Endothelial cell of umbilical vein (primary cell): ENCODE measurements around the gene MMP28. TPM values are rescaled to one million over a fixed set of nuclear protein-coding genes. Genes with fewer than 3 reads are reported as not detected.

Experiments used
- BruUV-seq: library from RNA; stranded (reverse); fragments of 400-500 nt; replicated peaks from 2 replicates; lab custom pipeline; 2021; lab: Mats Ljungman, UMichigan
- CTCF ChIA-PET: fragments of 300-600, 350-600 bp; sonication (Branson Sonifier 250); formaldehyde crosslinking; loops from one replicate; lab custom pipeline; 2021; ENCODE audit warnings: antibody characterized with exemption, inconsistent platforms; lab: Charles Lee
- POLR2A ChIA-PET: fragments of 300-600, 350-600 bp; sonication (Branson Sonifier 250); formaldehyde crosslinking; loops from one replicate; lab custom pipeline; 2021; ENCODE audit warnings: antibody characterized with exemption, inconsistent platforms; lab: Charles Lee
- DNase-seq: peaks from one replicate; pipeline ENCODE4 v3.0.0-alpha.2; 2011; ENCODE audit warnings: low read depth, low spot score
- FAIRE-seq: peaks from 2 replicates; lab custom pipeline; 2011; peaks lifted over from hg19 to GRCh38; lab: Jason Lieb, UNC
- H2AFZ ChIP-seq: 2 replicates; pipeline ENCODE4 v1.6.0; 2012; ENCODE audit warnings: low read depth, low read length, control low read depth, inconsistent platforms
- H3K27ac ChIP-seq: 2 replicates; pipeline ENCODE4 v1.5.1; 2011; ENCODE audit warnings: low read depth, mild to moderate bottlenecking, control low read depth, low read length, moderate library complexity; ENCODE audit not compliant: insufficient read depth
- H3K27me3 ChIP-seq, 2 experiments: 2 replicates each; pipeline versions ENCODE4 v1.6.0 to v1.6.1; 2011; ENCODE audit warnings: low read length in 2 of 2, mixed read lengths in 1 of 2; ENCODE audit not compliant: control insufficient read depth in 2 of 2, insufficient read depth in 2 of 2
- H3K36me3 ChIP-seq, 2 experiments: 2 replicates in 1 of 2; 3 replicates in 1 of 2; pipeline ENCODE4 v1.5.1; 2011; ENCODE audit warnings: low read length in 2 of 2, mild to moderate bottlenecking in 1 of 2, moderate library complexity in 1 of 2; ENCODE audit not compliant: control insufficient read depth in 2 of 2, insufficient read depth in 2 of 2; ENCODE audit errors: extremely low read depth in 1 of 2
- H3K4me1 ChIP-seq: 3 replicates; pipeline ENCODE4 v1.5.1; 2011; ENCODE audit warnings: mild to moderate bottlenecking, low read length; ENCODE audit not compliant: control insufficient read depth, insufficient read depth; ENCODE audit errors: extremely low read depth
- H3K4me2 ChIP-seq: 2 replicates; pipeline ENCODE4 v1.6.1; 2011; ENCODE audit warnings: low read length, control low read depth, mixed read lengths; ENCODE audit not compliant: insufficient read depth
- H3K4me3 ChIP-seq, 3 experiments: fragments of 200-600 bp in 1 of 3; sonication (generic), shearing (Covaris generic) in 1 of 3; replicated peaks in 1 of 3; 2 replicates each; pipeline ENCODE4 v1.5.1; 2011 to 2016; ENCODE audit warnings: control low read depth in 3 of 3, low read length in 3 of 3, mild to moderate bottlenecking in 2 of 3, inconsistent platforms in 1 of 3, low read depth in 1 of 3, moderate library complexity in 1 of 3; ENCODE audit not compliant: insufficient read depth in 1 of 3
- H3K79me2 ChIP-seq: 2 replicates; pipeline ENCODE4 v1.6.0; 2012; ENCODE audit warnings: low read length, inconsistent platforms; ENCODE audit not compliant: control insufficient read depth, insufficient read depth
- H3K9ac ChIP-seq: replicated peaks from 2 replicates; pipeline ENCODE3; 2011; ENCODE audit warnings: low read length, control low read depth; ENCODE audit not compliant: insufficient read depth; ENCODE audit errors: extremely low read depth
- H3K9me1 ChIP-seq: replicated peaks from 3 replicates; pipeline ENCODE4 v1.6.0; 2011; ENCODE audit warnings: mild to moderate bottlenecking, low read length; ENCODE audit not compliant: control insufficient read depth, insufficient read depth; ENCODE audit errors: extremely low read depth
- H3K9me3 ChIP-seq: replicated peaks from 2 replicates; pipeline ENCODE4 v1.5.1; 2012; ENCODE audit warnings: low read length, inconsistent platforms; ENCODE audit not compliant: control insufficient read depth, insufficient read depth
- H4K20me1 ChIP-seq: replicated peaks from 2 replicates; pipeline ENCODE3; 2011; ENCODE audit warnings: mild to moderate bottlenecking, low read length; ENCODE audit not compliant: control insufficient read depth, insufficient read depth; ENCODE audit errors: extremely low read depth
- CTCF ChIP-seq, 2 donors: IDR thresholded peaks; 1 replicate in 1 of 2; 2 replicates in 1 of 2; pipeline ENCODE4 v1.5.1; 2011; ENCODE audit warnings: low read length in 2 of 2, mild to moderate bottlenecking in 2 of 2, moderate library complexity in 2 of 2, control low read depth in 1 of 2, inconsistent platforms in 1 of 2, low read depth in 1 of 2; ENCODE audit not compliant: insufficient read depth in 1 of 2; ENCODE audit errors: extremely low read depth in 1 of 2
- EZH2 ChIP-seq: IDR thresholded peaks from 2 replicates; pipeline ENCODE4 v1.6.1; 2012; ENCODE audit warnings: borderline replicate concordance, low read depth, mild to moderate bottlenecking, moderate library complexity, low read length, inconsistent platforms; ENCODE audit not compliant: severe bottlenecking
- FOS ChIP-seq: IDR thresholded peaks from 2 replicates; pipeline ENCODE4 v1.6.1; 2011; ENCODE audit warnings: mild to moderate bottlenecking, low read length, moderate library complexity, borderline replicate concordance; ENCODE audit not compliant: insufficient read depth
- GATA2 ChIP-seq: IDR thresholded peaks from 2 replicates; pipeline ENCODE4 v1.7.0; 2011; ENCODE audit warnings: low read depth, mild to moderate bottlenecking, moderate library complexity, mixed read lengths, low read length; ENCODE audit not compliant: insufficient read length, insufficient read depth
- JUN ChIP-seq: IDR thresholded peaks from 2 replicates; pipeline ENCODE4 v1.6.1; 2011; ENCODE audit warnings: borderline replicate concordance, low read depth; ENCODE audit not compliant: insufficient read length, insufficient read depth
- MAX ChIP-seq: IDR thresholded peaks from 2 replicates; pipeline ENCODE4 v1.6.1; 2011; ENCODE audit not compliant: insufficient read depth, insufficient read length
- MYC ChIP-seq: IDR thresholded peaks from one replicate; pipeline ENCODE4 v1.6.1; 2011; ENCODE audit warnings: mild to moderate bottlenecking, low read depth, low read length
- POLR2A ChIP-seq: IDR thresholded peaks from 2 replicates; pipeline ENCODE4 v1.6.1; 2012; ENCODE audit warnings: low read depth, mild to moderate bottlenecking, control low read depth, low read length
- POLR2AphosphoS5 ChIP-seq: IDR thresholded peaks from 2 replicates; pipeline ENCODE4 v1.6.1; 2012; ENCODE audit warnings: low read depth, mild to moderate bottlenecking, control low read depth, low read length, moderate library complexity; ENCODE audit not compliant: insufficient read depth
- dilution Hi-C: fragments of 300-500 bp; cut with MboI; formaldehyde crosslinking; loops from one replicate; pipeline ENCODE4 v1.15.0; 2019; ENCODE audit warnings: low sequenced_read_pairs; ENCODE audit not compliant: extremely low pct_ligation_motif_present
- intact Hi-C: fragments of 100-400 bp; cut with micrococcal nuclease; formaldehyde crosslinking; loops from one replicate; pipeline ENCODE4 v1.10.0; 2022
- polyA plus RNA-seq, 4 experiments: library from polyadenylated mRNA; depleted of rRNA in 3 of 4; stranded (reverse) in 3 of 4; unstranded in 1 of 4; fragments of >200 nt; gene quantifications; 2 replicates each; pipeline versions ENCODE4 v1.2.1 to v1.2.3, GENCODE V29; 2011 to 2012; ENCODE audit warnings: missing spikeins in 1 of 4
- total RNA-seq: library from RNA; stranded (reverse); gene quantifications from 2 replicates; pipeline ENCODE4 v1.2.3, GENCODE V29; 2021

MMP28 gene
- total and polyA plus RNA-seq, 2 donors (not counting 3 experiments of a cell fraction or from before 2014, with no cell fraction given) = 6.1 to 7.1 TPM

GRCh38 chr17:35795871-35796265 lies 427 bp upstream of the MMP28 start:
- H3K9ac ChIP-seq = no peak overlapping the region
- no peak for DNase-seq
- H3K27me3 ChIP-seq = peaks cover 41 to 63% of the 10 kb centered on the region in 2 experiments
- H3K4me2 ChIP-seq = no peak overlapping the region
- FAIRE-seq = no peak
- intact Hi-C loops = no loop called here
- peaks cover 17% of the 10 kb centered on the region for H3K4me1 ChIP-seq
- H3K36me3 ChIP-seq = no peaks in the 10 kb centered on the region
- dilution Hi-C loops = no loop called here
- no peaks in the 10 kb centered on the region for H3K9me3 ChIP-seq
- no peaks in the 10 kb centered on the region for H3K9me1 ChIP-seq
- H2AFZ ChIP-seq = peak overlapping the region; percentile 2
- TF ChIP-seq FOS (no peak), GATA2 (no peak), JUN (no peak), POLR2AphosphoS5 (no peak), MYC (no peak), POLR2A (no peak), EZH2 (no peak), CTCF (IDR thresholded peaks at IDR 0.05; ENCODE audit: extremely low read depth in 1 of 2, insufficient read depth in 1 of 2, low read depth in 1 of 2, low read length in 2 of 2) (no peak), MAX (no peak)
- H3K4me3 ChIP-seq = peak overlapping the region in 1 of 3 experiments; percentile 46
- CTCF ChIA-PET = interaction anchor here (1.0 to 8.1 kb wide), 5 partner anchors 13 to 32 kb away, joined by 3 to 68 read pairs (median 6); partner anchors contain the start of gene TAF15
- H3K27ac ChIP-seq = no peak overlapping the region
- no peaks in the 10 kb centered on the region for H4K20me1 ChIP-seq
- POLR2A ChIA-PET = no interaction called here
- BruUV-seq = no TSS peak
- H3K79me2 ChIP-seq = no peaks in the 10 kb centered on the region
